VCaP (cell line): ENCODE measurements around the gene ZFYVE28.

Source experiments
- H3K27ac ChIP-seq: fragments of 450-650 bp; 2 replicates; pipeline ENCODE4 v1.5.1; 2017
- CTCF ChIP-seq: fragments of 450-650 bp; conservative IDR thresholded peaks from 2 replicates; pipeline ENCODE4 v1.5.1; 2017; ENCODE audit warnings: mild to moderate bottlenecking, moderate library complexity

Gene ZFYVE28

GRCh38 chr4:2320746-2321145, 97.7 kb downstream of the ZFYVE28 start:
- H3K27ac ChIP-seq, result no peak overlapping the region

GRCh38 chr4:2320152-2320551, 98.3 kb downstream of the ZFYVE28 start:
- no peak overlapping the region for H3K27ac ChIP-seq
- no peak for TF ChIP-seq CTCF

More at GRCh38 chr4:2320746-2321145, 97.7 kb downstream of the ZFYVE28 start:
- no peak for TF ChIP-seq CTCF

GRCh38 chr4:2318885-2319284, 99.6 kb downstream of the ZFYVE28 start:
- no peak overlapping the region for H3K27ac ChIP-seq
- TF ChIP-seq CTCF, result no peak

- TF ChIP-seq CTCF, result no peak
Observed at GRCh38 chr4:2318476-2318875, 100.0 kb downstream of the ZFYVE28 start.

GRCh38 chr4:2313366-2313765, 105.1 kb downstream of the ZFYVE28 start:
- no peak for TF ChIP-seq CTCF
- H3K27ac ChIP-seq, result no peak overlapping the region

More at GRCh38 chr4:2318476-2318875, 100.0 kb downstream of the ZFYVE28 start:
- H3K27ac ChIP-seq, result no peak overlapping the region

GRCh38 chr4:2306773-2307410, 111.6 kb downstream of the ZFYVE28 start:
- H3K27ac ChIP-seq, result no peak overlapping the region
- no peak for TF ChIP-seq CTCF

GRCh38 chr4:2305766-2306501, 112.5 kb downstream of the ZFYVE28 start:
- no peak for TF ChIP-seq CTCF
- no peak overlapping the region for H3K27ac ChIP-seq
